CD4-positive, CD25-positive, alpha-beta regulatory T cell (primary cell): Measurements from ENCODE around the gene SPRY4. TPM values are rescaled to one million over a fixed set of nuclear protein-coding genes. Genes with fewer than 3 reads are reported as not detected.
"Not testable (repeated sequence)": the region's sequence is repeated elsewhere in the genome, so short reads cannot be mapped to it uniquely, and the experiment has no call there.

Experiments
- ATAC-seq, 2 donors: fragments of 150-1000 bp; cut with Tn5 transposase; one replicate each; pipeline ENCODE4 v1.10.0; 2021; ENCODE audit warnings: low read depth in 2 of 2, moderate number of reproducible peaks in 2 of 2, moderate library complexity in 1 of 2
- DNase-seq, 3 donors: peaks; one replicate each; pipeline versions ENCODE4 v3.0.0 to v3.0.0-alpha.2; 2012 to 2022; ENCODE audit warnings: mixed read lengths in 1 of 3
- H3K27ac ChIP-seq: one replicate; pipeline ENCODE4 v1.7.0; 2013; ENCODE audit warnings: mild to moderate bottlenecking, low read length; ENCODE audit not compliant: insufficient read depth, poor library complexity, severe bottlenecking
- H3K27me3 ChIP-seq: one replicate; pipeline ENCODE4 v1.7.0; 2013; ENCODE audit warnings: low read length; ENCODE audit not compliant: control insufficient read depth, insufficient read depth
- H3K36me3 ChIP-seq: one replicate; pipeline ENCODE4 v1.7.0; 2013; ENCODE audit warnings: mild to moderate bottlenecking, low read length, moderate library complexity; ENCODE audit not compliant: control insufficient read depth, insufficient read depth
- H3K4me1 ChIP-seq: 2 replicates; pipeline ENCODE4 v1.7.0; 2013; ENCODE audit warnings: mild to moderate bottlenecking, low read length; ENCODE audit not compliant: insufficient read depth, control insufficient read depth, poor library complexity, severe bottlenecking
- H3K4me3 ChIP-seq: one replicate; pipeline ENCODE4 v1.7.0; 2013; ENCODE audit warnings: low read depth, mild to moderate bottlenecking, low read length, moderate library complexity
- H3K9me3 ChIP-seq, 2 experiments: 1 replicate in 1 of 2; 2 replicates in 1 of 2; pipeline ENCODE4 v1.7.0; 2013; ENCODE audit warnings: low read length in 2 of 2, mild to moderate bottlenecking in 1 of 2, moderate library complexity in 1 of 2; ENCODE audit not compliant: control insufficient read depth in 2 of 2
- H3K27ac Mint-ChIP-seq, 3 donors: one replicate each; pipeline ENCODE4 v1.8.0; 2020 to 2022; ENCODE audit warnings: mild to moderate bottlenecking in 3 of 3, mixed read lengths in 3 of 3, moderate library complexity in 2 of 3
- H3K27me3 Mint-ChIP-seq: one replicate; pipeline ENCODE4 v1.8.0; 2022; ENCODE audit warnings: mild to moderate bottlenecking, mixed read lengths
- H3K36me3 Mint-ChIP-seq: one replicate; pipeline ENCODE4 v1.8.0; 2020; ENCODE audit warnings: mixed read lengths
- H3K4me1 Mint-ChIP-seq, 4 donors: one replicate each; pipeline ENCODE4 v1.8.0; 2020 to 2022; ENCODE audit warnings: mixed read lengths in 4 of 4, mild to moderate bottlenecking in 1 of 4
- H3K4me3 Mint-ChIP-seq, 4 donors: one replicate each; pipeline ENCODE4 v1.8.0; 2020 to 2022; ENCODE audit warnings: mild to moderate bottlenecking in 4 of 4, mixed read lengths in 4 of 4, moderate library complexity in 3 of 4
- H3K9me3 Mint-ChIP-seq, 7 donors: one replicate each; pipeline ENCODE4 v1.8.0; 2020 to 2022; ENCODE audit warnings: mixed read lengths in 7 of 7, mild to moderate bottlenecking in 3 of 7, moderate library complexity in 2 of 7
- polyA plus RNA-seq, 4 donors: library from polyadenylated mRNA; unstranded; fragments of 300-500 nt; fragmentation: Illumina TruSeq; gene quantifications; one replicate each; pipeline ENCODE4 v1.2.3, GENCODE V29; 2021
- total RNA-seq: library from RNA; stranded (reverse); gene quantifications from one replicate; pipeline ENCODE4 v1.2.3, GENCODE V29; 2022

Gene SPRY4
- total and polyA plus RNA-seq, 5 donors from 2014 or later: 0.52 TPM; not detected in 4

DNA sequence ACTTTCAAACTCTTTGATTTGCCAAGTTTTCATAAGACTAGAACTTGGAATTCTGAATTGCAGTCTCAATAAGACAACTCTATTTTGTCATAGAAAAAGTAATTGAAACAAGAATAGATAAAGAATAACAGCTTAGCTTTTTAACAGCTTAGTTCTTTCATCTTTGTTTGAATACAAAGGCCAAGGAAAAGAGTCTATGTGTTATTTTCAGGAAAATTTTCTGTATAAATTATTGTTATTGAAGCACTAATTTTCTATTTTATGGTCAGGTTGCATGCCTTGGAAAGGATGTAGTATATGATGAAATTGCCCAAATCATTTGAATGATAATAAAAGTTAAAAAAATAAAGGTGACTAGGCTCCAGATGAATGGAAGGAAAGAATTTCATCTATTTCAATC lies 25.2 kb upstream of the SPRY4 start:
- no peaks in the 10 kb centered on the region for H3K36me3 ChIP-seq
- Mint-ChIP-seq H3K4me1 (peaks cover 5 to 10% (median 7%) of the 10 kb centered on the region in 4 donors), H3K27ac (no peak overlapping the region), H3K4me3 (no peak overlapping the region), H3K9me3 (peaks cover 0 to 18% (median 3%) of the 10 kb centered on the region in 7 donors), H3K27me3 (peaks cover 11% of the 10 kb centered on the region), H3K36me3 (no peaks in the 10 kb centered on the region)
- H3K27ac ChIP-seq: no peak overlapping the region
- H3K9me3 ChIP-seq: peaks cover 9 to 11% of the 10 kb centered on the region in 2 experiments
- H3K4me1 ChIP-seq: no peaks in the 10 kb centered on the region
- no peak overlapping the region for H3K4me3 ChIP-seq
- no peak for ATAC-seq
- no peaks in the 10 kb centered on the region for H3K27me3 ChIP-seq
- DNase-seq: no peak

DNA sequence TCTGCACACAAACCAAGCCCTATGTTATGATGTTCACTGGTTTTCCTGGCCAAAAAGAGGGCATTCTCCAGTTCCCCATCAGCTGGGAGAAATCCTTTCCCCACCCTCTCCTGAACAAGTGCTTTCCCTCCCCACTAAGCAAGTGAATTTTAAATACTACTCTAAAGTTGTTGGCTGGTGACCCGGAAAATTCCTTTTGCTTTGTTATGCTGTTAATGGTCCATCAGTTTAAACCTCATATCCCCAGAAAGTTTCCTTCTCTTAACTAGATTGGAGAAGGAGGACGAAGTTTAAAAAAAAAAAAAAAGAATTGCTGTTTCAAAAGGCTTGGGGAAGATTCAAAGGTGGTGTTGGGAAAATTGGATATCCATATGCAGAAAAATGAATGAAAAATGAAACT lies 21.9 kb upstream of the SPRY4 start:
- Mint-ChIP-seq H3K27me3 (peaks cover 13% of the 10 kb centered on the region), H3K4me1 (peaks cover 0 to 2% (median 0%) of the 10 kb centered on the region in 4 donors), H3K27ac (no peak overlapping the region), H3K36me3 (no peaks in the 10 kb centered on the region), H3K9me3 (peaks cover 6 to 35% (median 10%) of the 10 kb centered on the region in 7 donors), H3K4me3 (no peak overlapping the region)
- H3K9me3 ChIP-seq: peaks cover 20 to 27% of the 10 kb centered on the region in 2 experiments
- H3K4me1 ChIP-seq: no peaks in the 10 kb centered on the region
- no peak overlapping the region for H3K4me3 ChIP-seq
- DNase-seq (no peak), ATAC-seq (no peak)
- H3K36me3 ChIP-seq: no peaks in the 10 kb centered on the region
- no peaks in the 10 kb centered on the region for H3K27me3 ChIP-seq
- no peak overlapping the region for H3K27ac ChIP-seq

DNA sequence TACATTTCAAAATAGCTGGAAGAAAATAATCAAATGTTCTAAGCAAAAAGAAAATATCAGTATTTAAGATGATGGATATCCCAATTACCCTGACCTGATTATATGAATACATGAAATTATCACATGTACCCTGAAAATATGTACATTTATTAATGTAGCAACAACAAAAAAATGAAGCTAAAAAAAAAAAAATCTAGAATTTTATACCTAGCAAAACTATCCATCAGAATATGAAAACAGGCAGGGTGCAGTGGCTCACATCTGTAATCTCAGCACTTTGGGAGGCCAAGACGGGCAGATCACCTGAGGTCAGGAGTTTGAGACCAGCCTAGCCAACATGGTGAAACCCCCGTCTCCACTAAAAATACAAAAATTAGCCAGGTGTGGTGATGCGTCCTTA lies 20.1 kb upstream of the SPRY4 start:
- not testable (repeated sequence) for ATAC-seq, H3K27ac Mint-ChIP-seq, H3K4me1 Mint-ChIP-seq

DNA sequence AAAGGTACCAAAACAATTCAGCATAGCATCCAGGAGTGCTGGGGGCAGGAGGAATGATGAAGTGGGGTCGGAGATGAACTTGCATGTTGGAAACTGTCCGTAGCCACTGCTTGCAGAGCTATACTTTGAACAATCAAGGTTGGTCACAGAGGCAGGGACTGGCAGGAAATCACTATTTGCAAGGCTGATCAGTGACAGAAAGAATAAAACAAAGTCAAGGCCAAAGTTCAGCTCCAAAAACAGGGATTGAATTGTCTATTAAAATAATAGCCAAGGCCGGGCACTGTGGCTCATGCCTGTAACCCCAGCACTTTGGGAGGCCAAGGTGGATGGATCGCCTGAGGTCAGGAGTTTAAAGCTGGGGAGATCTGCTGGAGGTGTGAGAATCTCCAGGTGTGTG lies 18.7 kb upstream of the SPRY4 start:
- no peak overlapping the region for H3K4me3 ChIP-seq
- no peak overlapping the region for H3K27ac ChIP-seq
- H3K27me3 ChIP-seq: no peaks in the 10 kb centered on the region
- H3K27me3 Mint-ChIP-seq: peaks cover 15% of the 10 kb centered on the region
- ATAC-seq: no peak
- peaks cover 6 to 36% (median 10%) of the 10 kb centered on the region in 7 donors for H3K9me3 Mint-ChIP-seq
- no peaks in the 10 kb centered on the region for H3K36me3 ChIP-seq
- H3K27ac Mint-ChIP-seq: no peak overlapping the region
- H3K9me3 ChIP-seq: peaks cover 20 to 27% of the 10 kb centered on the region in 2 experiments
- no peak for DNase-seq
- H3K36me3 Mint-ChIP-seq: no peaks in the 10 kb centered on the region
- no peaks in the 10 kb centered on the region for H3K4me1 ChIP-seq
- no peaks in the 10 kb centered on the region for H3K4me1 Mint-ChIP-seq
- H3K4me3 Mint-ChIP-seq: no peak overlapping the region

More for the DNA sequence above, 20.1 kb upstream of the SPRY4 start:
- not testable (repeated sequence) for H3K36me3 Mint-ChIP-seq, H3K4me3 ChIP-seq, H3K4me3 Mint-ChIP-seq, H3K27me3 ChIP-seq, H3K27ac ChIP-seq, H3K4me1 ChIP-seq, H3K36me3 ChIP-seq, DNase-seq
- peaks cover 20 to 27% of the 10 kb centered on the region in 2 experiments for H3K9me3 ChIP-seq
- Mint-ChIP-seq H3K9me3 (peaks cover 6 to 37% (median 10%) of the 10 kb centered on the region in 7 donors), H3K27me3 (peaks cover 13% of the 10 kb centered on the region)

DNA sequence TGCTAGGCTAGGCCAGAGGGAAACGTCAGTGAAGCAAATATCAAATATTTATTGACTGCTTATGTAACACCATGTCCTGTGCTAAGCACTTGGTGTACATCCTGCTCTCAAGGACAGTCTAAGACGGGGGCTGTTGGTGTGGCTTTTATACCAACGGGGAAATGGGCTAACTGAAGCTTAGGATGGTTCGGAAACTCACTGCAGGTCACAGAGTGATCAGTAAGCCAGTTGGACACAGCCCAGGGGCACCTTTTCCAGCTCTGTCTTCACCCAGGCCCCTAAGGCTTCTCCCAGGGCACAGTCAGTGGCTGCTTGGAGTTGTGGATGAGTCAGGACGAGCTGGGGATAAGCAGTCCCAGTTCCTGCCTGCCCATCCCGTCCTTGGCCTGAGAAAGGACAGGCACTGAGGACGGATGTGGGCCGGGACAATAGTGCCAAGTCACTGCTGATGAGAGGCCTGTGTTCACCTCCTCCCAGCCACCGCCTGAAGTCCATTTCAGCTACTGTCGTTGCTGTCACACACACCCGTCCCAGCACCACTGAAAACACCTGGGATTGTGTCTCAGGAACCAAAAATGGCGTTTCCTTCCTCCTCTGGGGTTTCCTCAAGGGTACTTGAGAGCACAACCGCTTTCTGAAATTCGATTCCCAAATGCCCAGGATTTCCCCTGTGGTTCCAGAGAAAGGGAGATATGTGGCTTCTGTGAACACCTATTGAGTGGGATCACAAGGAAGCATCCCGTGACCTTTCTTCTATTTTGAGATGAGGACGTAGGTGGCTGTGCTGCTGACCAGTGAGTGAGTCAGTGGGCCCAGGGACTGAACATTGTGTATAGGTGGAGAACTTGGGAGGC lies 17.5 kb upstream of the SPRY4 start:
- ATAC-seq: no peak
- DNase-seq: no peak
- peaks cover 17% of the 10 kb centered on the region for H3K27me3 Mint-ChIP-seq
- no peak overlapping the region for H3K27ac Mint-ChIP-seq
- H3K4me1 Mint-ChIP-seq: no peaks in the 10 kb centered on the region
- Histone ChIP-seq H3K36me3 (no peaks in the 10 kb centered on the region), H3K4me3 (no peak overlapping the region), H3K4me1 (no peaks in the 10 kb centered on the region), H3K27me3 (no peaks in the 10 kb centered on the region), H3K27ac (no peak overlapping the region), H3K9me3 (peaks cover 20 to 27% of the 10 kb centered on the region in 2 experiments)
- no peaks in the 10 kb centered on the region for H3K36me3 Mint-ChIP-seq
- H3K4me3 Mint-ChIP-seq: no peak overlapping the region
- H3K9me3 Mint-ChIP-seq: peaks cover 6 to 33% (median 12%) of the 10 kb centered on the region in 7 donors

DNA sequence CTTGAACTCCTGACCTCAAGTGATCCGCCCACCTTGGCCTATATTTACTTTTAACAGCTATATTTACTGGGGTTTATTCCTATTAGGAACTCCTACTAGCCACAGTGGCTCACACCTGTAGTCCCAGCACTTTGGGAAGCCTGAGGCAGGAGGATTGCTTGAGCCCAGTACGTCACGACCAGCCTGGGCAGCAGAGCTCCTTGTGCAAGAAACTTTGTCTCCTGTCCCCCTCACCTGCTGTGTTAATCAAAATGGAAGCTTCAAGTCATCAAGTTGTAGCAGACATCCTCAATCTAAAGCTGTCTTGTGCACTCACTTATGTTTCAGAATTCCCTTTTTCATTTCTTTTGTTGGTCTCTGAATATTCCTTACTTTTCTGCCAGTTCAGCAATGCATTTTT lies 15.0 kb upstream of the SPRY4 start:
- H3K4me1 ChIP-seq: no peaks in the 10 kb centered on the region
- H3K9me3 ChIP-seq: peaks cover 8 to 13% of the 10 kb centered on the region in 2 experiments
- Mint-ChIP-seq H3K27ac (no peak overlapping the region), H3K27me3 (peaks cover 14% of the 10 kb centered on the region), H3K4me3 (no peak overlapping the region), H3K9me3 (peaks cover 4 to 17% (median 6%) of the 10 kb centered on the region in 7 donors), H3K4me1 (no peaks in the 10 kb centered on the region), H3K36me3 (no peaks in the 10 kb centered on the region)
- no peak for DNase-seq
- no peak overlapping the region for H3K27ac ChIP-seq
- no peaks in the 10 kb centered on the region for H3K27me3 ChIP-seq
- no peak for ATAC-seq
- H3K36me3 ChIP-seq: no peaks in the 10 kb centered on the region
- H3K4me3 ChIP-seq: no peak overlapping the region

DNA sequence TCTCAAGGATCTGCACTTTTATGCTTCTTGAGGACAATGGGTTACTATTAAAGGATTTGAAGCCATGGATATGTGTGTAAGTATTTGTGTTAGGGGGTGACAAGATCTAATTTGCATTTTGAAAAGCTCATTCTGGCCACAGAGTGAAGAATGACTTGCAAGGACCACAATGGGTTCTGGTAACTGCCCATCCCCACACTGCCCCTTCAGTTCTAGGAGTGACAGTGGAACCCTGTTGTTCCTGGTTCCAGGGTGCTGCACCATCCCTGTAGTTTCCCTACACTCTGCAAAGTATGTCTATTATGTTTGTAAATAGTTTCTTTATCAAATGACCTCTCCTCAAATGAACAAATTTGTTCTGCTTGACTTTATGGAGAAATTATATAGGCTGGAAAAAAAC lies 9.7 kb upstream of the SPRY4 start:
- no peak overlapping the region for H3K27ac ChIP-seq
- H3K27me3 Mint-ChIP-seq: peaks cover 28% of the 10 kb centered on the region
- no peaks in the 10 kb centered on the region for H3K36me3 ChIP-seq
- H3K4me1 Mint-ChIP-seq: peaks cover 0 to 4% (median 0%) of the 10 kb centered on the region in 4 donors
- peaks cover 0 to 2% (median 0%) of the 10 kb centered on the region in 7 donors for H3K9me3 Mint-ChIP-seq
- H3K9me3 ChIP-seq: no peaks in the 10 kb centered on the region
- no peak for ATAC-seq
- H3K27ac Mint-ChIP-seq: no peak overlapping the region
- no peak for DNase-seq
- H3K36me3 Mint-ChIP-seq: no peaks in the 10 kb centered on the region
- H3K4me1 ChIP-seq: no peaks in the 10 kb centered on the region
- H3K4me3 Mint-ChIP-seq: no peak overlapping the region
- H3K27me3 ChIP-seq: no peaks in the 10 kb centered on the region
- no peak overlapping the region for H3K4me3 ChIP-seq

DNA sequence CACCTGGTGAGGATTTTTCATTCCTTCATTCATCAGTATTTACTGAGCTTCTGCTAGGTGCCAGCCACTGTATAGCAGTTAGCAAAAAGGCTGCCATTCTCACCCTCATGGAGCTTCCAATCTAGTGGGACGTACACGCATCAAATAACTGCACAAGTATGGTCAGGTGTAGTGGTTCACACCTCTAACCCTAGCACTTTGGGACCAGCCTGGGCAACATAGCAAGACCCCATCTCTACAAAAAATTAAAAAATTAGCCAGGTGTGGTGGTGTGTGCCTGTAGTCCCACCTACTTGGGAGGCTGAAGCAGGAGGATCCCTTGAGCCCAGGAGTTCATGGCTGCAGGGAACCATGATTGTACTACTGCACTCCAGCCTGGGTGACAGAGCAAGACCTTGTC lies 8.9 kb upstream of the SPRY4 start:
- H3K27ac ChIP-seq, H3K36me3 Mint-ChIP-seq, DNase-seq, H3K27ac Mint-ChIP-seq, ATAC-seq, H3K4me1 Mint-ChIP-seq, H3K4me1 ChIP-seq, H3K9me3 Mint-ChIP-seq, H3K36me3 ChIP-seq, H3K27me3 ChIP-seq, H3K4me3 ChIP-seq, H3K9me3 ChIP-seq: not testable (repeated sequence)
- Mint-ChIP-seq H3K4me3 (peak overlapping the region in 1 of 4 donors; percentile 11), H3K27me3 (peaks cover 31% of the 10 kb centered on the region)
